Gastroesophageal sphincter (tissue), 3 donors: ENCODE data around the gene DDT.

Experiments used
- CTCF ChIP-seq, 4 experiments: fragments of 200-600 bp in 2 of 4; fragments of 450-650 bp in 2 of 4; sonication (generic) in 1 of 4; IDR thresholded peaks; one replicate each; pipeline ENCODE4 v1.5.1; 2017 to 2019; ENCODE audit warnings: antibody characterized with exemption in 4 of 4, mild to moderate bottlenecking in 2 of 4, moderate library complexity in 2 of 4
- POLR2A ChIP-seq, 2 donors: fragments of 450-650 bp; IDR thresholded peaks; one replicate each; pipeline ENCODE4 v1.6.1; 2017; ENCODE audit warnings: antibody characterized with exemption in 2 of 2, mild to moderate bottlenecking in 2 of 2, moderate library complexity in 1 of 2

GRCh38 chr22:24011735-24012068, 37.5 kb upstream of the DDT start:
- no peak for TF ChIP-seq CTCF (IDR thresholded peaks at IDR 0.05)
- no peak for TF ChIP-seq POLR2A (IDR thresholded peaks at IDR 0.05)
